ENCODE results near the gene HSPA8.
A peak's percentile ranks its signal among the peaks of the same experiment; 100 is the strongest.
"Not testable (repeated sequence)": the region's sequence is repeated elsewhere in the genome, so short reads cannot be mapped to it uniquely, and the experiment has no call there.

The HSPA8 gene

DNA sequence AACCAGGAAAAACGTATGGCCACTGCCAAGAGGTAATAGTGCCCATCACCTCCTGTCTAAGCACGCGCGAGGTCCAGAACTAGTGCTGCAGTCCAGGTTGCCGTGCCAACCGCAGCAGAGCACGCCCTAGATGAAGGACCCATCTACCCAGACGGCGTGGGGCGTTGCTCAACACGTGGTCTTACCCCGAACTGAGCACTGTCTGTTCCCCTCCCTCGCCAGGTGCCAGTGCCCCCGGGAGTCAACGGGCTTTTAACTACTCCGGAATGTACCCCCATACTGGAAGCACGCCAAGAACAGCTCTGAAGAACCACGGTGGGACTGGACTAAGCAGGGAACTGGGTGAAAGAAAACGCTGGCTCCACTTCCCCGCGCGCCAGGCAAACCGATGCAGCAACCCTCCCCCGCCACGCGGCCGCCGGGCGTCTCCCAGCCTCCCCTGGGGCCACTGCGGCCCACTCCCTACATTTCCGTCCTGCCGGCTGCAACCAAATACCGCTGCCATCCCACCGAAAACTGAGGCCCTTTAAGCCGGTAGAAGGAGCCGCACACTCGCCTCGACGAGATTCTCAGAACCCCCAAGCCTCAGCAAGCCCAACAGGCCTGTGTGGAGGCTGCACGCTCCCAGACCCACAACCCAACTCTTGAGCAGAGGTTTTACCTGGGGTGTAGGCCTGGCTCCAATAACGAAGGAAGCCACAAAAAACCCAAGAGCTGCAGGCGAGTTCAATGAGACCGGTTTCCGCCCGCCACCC lies at the start of gene HSPA8:
Gene HSPA8 (minus strand): TSS at position 734 of the 755 bp plus-strand sequence. CDS start 812 bp downstream, outside the sequence.
- DNase-seq (ENCODE audit: low read depth in 2 of 2): peak; percentile 40 to 55

DNA sequence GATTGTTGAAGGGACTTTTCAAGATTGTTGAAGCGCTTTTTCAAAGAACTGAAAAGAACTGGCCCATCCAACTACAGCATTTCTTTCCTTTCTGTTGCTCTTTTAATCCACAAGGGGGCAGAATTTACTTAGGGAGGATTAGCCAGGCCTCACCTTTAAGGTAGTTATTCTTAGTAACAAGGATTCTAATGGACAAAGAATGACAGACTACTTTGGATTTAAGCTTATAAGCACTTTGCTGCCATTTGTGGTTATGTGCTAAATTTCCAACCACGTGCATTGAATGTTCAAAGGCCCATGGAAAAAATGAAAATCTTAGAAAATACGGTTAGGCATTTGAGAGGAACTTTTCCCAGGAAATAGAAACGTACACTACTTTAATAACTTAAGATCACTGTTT lies 49.5 kb upstream of the HSPA8 start:
- no peak for DNase-seq (ENCODE audit: low read depth in 2 of 2)

- DNase-seq (ENCODE audit: low read depth in 2 of 2): no peak
These were observed 48.5 kb upstream of the HSPA8 start for GRCh38 chr11:123110397-123110796.

GRCh38 chr11:123107945-123108495 lies 46.1 kb upstream of the HSPA8 start:
- no peak for DNase-seq (ENCODE audit: low read depth in 2 of 2)

DNA sequence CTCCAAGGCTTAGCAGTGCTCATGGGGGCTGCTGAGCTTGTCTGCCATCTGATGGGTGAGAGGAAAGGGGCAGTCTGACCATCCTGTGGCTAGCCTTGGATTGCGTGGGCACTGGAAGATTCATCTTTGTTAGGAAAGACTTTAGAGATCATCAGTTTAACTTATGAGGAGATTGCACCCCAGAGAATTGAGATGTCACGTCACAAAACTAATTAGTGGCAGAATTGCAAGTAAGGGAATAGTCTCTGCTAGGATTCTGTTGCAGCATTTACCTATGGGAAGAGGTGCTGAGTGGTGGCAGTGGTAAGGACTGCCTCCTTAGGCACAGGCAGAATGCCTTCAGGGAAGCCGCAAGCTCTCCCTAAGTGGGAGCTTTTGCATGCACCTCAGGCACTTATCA lies 42.8 kb upstream of the HSPA8 start:
- DNase-seq (ENCODE audit: low read depth in 2 of 2): no peak

GRCh38 chr11:123103326-123103980 lies 41.5 kb upstream of the HSPA8 start:
- DNase-seq (ENCODE audit: low read depth in 2 of 2): no peak

DNA sequence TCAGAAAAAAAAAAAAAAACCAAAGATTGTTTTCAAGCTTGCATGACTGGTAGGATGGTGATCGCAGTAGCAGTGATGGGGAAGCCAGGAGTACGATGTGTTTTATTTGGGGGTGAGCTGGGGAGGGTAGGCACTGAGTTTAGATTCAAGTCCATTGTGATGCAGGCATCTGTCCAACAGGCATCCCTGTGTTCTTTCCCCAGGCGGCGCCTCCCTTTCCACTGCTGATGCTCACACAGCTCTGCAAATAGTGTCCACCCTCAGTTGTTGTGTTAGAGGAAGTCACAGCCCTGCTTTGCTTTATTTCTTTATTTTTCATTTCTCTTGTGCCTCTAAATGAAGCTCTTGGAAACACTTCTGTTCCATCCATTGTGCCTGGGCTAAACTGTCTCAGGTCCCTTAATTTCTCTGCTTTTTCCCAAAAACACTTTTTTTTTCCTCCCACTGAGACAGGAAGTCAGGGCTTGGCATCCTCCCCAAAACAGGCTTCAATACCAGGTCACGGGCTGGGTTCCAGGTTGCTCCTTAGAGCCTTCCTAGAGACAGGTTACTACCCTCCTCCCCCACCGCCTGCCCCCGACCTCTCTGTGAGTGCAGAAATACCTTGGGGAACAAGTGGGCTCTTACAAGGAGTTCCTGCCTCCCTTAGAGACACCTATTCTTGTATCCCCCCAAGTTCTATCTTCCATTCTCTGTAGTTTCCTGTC lies 38.6 kb upstream of the HSPA8 start:
- no peak for DNase-seq (ENCODE audit: low read depth in 2 of 2)

DNA sequence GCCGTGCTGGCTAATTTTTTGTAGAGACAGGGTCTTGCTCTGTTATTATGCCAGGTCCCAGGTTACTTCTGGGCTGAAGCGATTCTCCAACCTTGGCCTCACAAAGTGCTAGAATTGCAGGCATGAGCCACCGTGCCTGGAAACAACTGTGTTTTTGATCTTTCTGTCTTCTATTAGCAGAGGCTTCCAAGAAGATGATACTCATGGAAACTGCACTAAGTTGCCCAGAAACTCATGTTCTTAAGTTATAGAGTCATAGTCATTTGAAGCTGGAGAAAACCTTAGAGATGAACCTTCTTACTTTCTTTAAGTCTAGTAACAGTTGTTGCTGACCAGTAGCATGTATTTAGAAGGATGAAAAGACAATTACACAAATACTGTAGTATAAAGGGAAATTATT lies 37.1 kb upstream of the HSPA8 start:
- no peak for DNase-seq (ENCODE audit: low read depth in 2 of 2)

- no peak for DNase-seq (ENCODE audit: low read depth in 2 of 2)
These were observed 31.8 kb upstream of the HSPA8 start for GRCh38 chr11:123093739-123094138.

GRCh38 chr11:123091506-123091905 lies 29.6 kb upstream of the HSPA8 start:
- no peak for DNase-seq (ENCODE audit: low read depth in 2 of 2)

DNA sequence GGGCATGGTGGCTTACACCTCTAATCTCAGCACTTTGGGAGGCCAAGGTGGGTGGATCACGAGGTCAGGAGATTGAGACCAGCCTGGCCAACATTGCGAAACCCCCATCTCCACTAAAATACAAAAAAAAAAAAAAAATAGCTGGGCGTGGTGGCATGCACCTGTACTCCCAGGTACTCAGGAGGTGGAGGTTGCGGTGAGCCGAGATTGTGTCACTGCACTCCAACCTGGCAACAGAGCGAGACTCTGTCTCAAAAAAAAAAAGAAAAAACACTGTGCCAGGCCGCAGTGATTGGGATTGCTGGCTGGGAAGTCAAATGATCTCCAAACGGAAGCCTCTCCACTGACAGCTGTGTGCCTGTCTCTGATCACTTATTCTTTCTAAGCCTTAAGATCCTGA lies 28.2 kb upstream of the HSPA8 start:
- not testable (repeated sequence) for DNase-seq (ENCODE audit: low read depth in 2 of 2)

GRCh38 chr11:123088896-123089295 lies 27.0 kb upstream of the HSPA8 start:
- not testable (repeated sequence) for DNase-seq (ENCODE audit: low read depth in 2 of 2)

DNA sequence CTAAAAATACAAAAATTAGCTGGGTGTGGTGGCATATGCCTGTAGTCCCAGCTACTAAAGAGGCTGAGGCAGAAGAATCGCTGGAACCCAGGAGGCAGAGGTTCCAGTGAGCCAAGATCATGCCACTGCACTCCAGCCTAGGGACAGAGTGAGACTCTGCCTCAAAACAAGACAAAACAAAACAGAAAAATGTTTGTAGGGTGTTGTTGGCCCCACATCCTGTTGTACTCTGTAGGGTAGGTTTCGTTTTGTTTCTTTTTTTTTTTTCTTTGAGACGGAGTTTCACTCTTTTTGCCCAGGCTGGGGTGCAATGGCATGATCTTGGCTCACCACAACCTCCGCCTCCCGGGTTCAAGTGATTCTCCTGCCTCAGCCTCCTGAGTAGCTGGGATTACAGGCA lies 25.7 kb upstream of the HSPA8 start:
- not testable (repeated sequence) for DNase-seq (ENCODE audit: low read depth in 2 of 2)

GRCh38 chr11:123086305-123086704 lies 24.4 kb upstream of the HSPA8 start:
- no peak for DNase-seq (ENCODE audit: low read depth in 2 of 2)

GRCh38 chr11:123085497-123085896 lies 23.6 kb upstream of the HSPA8 start:
- no peak for DNase-seq (ENCODE audit: low read depth in 2 of 2)

- DNase-seq (ENCODE audit: low read depth in 2 of 2): no peak
These were observed 22.5 kb upstream of the HSPA8 start for GRCh38 chr11:123084454-123084853.

GRCh38 chr11:123083623-123084029 lies 21.7 kb upstream of the HSPA8 start:
- peak in 1 of 2 donors; percentile 31 for DNase-seq (ENCODE audit: low read depth in 2 of 2)

DNA sequence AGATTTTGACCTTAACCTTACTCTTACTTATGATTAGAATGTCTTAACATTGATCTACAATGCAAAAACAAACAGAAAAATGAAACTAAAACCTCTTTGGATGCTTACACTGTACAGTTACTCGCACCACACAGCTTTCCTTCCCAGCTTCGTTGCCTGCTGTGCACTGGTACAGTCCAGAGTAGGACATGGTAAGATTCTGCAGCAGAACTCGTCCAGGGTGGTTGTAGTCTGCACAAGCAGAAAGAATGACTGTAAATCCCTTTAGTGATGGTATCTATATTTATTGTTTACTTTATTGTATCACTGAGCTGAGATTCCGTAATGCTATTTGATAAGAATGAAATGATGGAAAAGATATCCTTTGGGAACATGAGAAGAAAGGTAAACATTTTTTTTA lies 21.0 kb upstream of the HSPA8 start:
- no peak for DNase-seq (ENCODE audit: low read depth in 2 of 2)

DNA sequence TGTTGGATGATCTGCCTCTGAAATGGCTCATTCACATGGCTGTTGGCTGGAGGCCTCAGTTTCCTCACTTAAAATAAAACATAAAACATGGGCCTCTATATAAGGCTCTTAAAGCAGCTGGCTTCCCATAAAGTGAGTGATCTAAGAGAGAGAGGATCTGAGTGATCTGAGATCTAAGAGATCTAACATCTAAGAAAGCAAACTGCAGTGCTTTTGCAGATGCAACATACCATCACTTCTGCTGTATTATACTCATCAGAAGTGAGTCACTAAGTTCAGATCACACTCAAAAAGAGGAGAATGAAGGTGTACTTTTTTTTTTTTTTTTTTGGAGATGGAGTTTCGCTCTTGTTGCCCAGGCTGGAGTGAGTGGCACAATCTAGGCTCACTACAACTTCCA lies 18.1 kb upstream of the HSPA8 start:
- no peak for DNase-seq (ENCODE audit: low read depth in 2 of 2)

GRCh38 chr11:123076484-123076883 lies 14.5 kb upstream of the HSPA8 start:
- no peak for DNase-seq (ENCODE audit: low read depth in 2 of 2)

DNA sequence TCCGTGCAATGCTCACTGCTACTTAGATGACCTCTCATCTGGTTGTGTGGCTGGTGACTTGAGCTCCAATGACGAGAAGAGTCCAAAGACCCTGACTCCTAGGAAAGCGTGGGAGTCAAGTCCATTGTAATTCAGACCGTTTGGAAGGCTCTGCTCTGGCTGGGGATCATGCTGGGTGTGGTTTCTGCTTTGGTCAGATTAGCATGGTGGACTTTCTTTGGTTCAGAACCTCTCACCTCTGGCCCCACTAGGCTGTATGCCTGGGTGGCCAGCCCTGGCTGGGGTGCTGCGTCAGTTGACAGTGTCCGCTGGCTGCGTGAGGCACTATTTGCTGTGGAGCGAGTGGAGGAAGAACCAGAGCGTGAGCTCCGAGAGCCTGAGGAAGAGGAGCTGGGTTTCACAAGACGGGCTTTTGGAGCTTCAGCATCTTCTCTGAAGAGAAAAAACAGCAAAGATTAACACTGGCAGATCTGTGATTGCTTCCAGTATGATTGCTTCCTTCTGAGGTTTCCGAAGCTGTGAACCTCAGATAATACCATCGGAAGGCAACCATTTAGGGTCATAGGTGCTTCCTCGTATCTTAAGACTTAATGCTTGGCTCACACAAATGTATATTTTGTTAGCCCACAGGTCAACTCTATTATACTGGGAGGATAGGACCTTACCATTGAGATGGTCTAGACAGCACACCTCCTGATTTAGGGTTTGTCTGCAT lies 11.6 kb upstream of the HSPA8 start:
- DNase-seq (ENCODE audit: low read depth in 2 of 2): no peak

- DNase-seq (ENCODE audit: low read depth in 2 of 2): no peak
These were observed 10.8 kb upstream of the HSPA8 start for GRCh38 chr11:123072762-123073161.
